Midbrain (tissue), 1 donor: Measurements from ENCODE around the gene TET1.
"Not testable (repeated sequence)": the region's sequence is repeated elsewhere in the genome, so short reads cannot be mapped to it uniquely, and the experiment has no call there.

Experiments
- DNase-seq: peaks from one replicate; lab custom pipeline; 2025; lab: John Stamatoyannopoulos, UW

The TET1 gene

GRCh38 chr10:68611227-68611626 lies 51.1 kb downstream of the TET1 start:
- no peak for DNase-seq

DNA sequence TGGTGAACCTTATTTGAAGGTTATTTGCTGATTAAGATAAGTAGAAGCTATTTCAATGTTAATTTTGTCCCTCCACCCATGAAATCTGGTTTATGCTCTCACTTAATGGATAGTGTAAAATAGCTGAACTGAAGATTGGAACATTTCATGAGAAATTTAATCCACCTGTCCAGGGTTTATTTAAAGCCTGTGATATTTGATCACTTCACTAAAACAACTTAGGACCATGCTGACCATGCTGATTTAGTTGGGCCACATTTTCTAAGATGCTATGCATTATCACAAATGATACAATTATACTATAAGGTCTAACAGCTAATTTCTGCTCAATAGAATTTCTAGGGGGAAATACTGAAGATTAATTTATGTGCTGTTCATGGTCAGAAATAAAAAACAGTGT lies 53.8 kb downstream of the TET1 start:
- DNase-seq, result not testable (repeated sequence)

- not testable (repeated sequence) for DNase-seq
Measured at GRCh38 chr10:68617691-68618090, 57.6 kb downstream of the TET1 start.

- no peak for DNase-seq
Measured at GRCh38 chr10:68618234-68618633, 58.1 kb downstream of the TET1 start.

- no peak for DNase-seq
Measured at GRCh38 chr10:68619595-68619994, 59.5 kb downstream of the TET1 start.

GRCh38 chr10:68625316-68625921 lies 65.3 kb downstream of the TET1 start:
- DNase-seq, result no peak

DNA sequence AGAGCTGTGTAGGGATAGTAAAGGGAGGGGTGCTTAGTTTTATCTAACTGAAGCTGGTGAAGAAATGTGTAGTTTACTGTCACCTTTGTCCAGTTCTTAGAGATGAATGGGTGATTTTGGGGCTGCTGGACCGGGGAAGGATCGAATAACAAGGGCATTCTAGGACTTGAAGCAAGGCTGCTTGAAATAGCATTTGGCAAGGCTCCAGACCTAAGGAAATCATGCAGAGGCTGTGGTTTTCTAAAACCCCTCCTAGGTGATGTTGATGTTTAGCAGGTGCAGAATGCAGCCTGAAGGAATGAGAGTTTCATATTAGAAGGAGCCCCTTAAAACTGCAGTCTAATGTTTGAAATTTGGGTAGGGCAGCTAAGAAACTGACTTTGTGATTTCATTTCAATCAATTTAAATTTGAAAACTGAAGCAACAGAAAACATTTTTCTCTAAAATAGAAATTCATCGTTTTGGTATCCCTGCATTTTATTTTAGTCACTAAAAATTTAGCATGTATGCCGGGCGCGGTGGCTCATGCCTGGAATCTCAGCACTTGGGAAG lies 68.5 kb downstream of the TET1 start:
- no peak for DNase-seq

DNA sequence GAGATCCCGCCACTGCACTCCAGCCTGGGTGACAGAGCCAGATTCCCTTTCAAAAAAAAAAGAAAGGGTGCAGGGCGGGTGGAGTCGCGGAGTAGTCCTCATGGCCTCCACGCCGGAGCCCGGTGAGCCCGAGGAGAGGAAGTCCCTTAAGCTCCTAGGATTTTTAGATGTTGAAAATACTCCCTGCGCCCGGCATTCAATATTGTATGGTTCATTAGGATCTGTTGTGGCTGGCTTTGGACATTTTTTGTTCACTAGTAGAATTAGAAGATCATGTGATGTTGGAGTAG lies 72.1 kb downstream of the TET1 start:
- not testable (repeated sequence) for DNase-seq

GRCh38 chr10:68633281-68633680 lies 73.1 kb downstream of the TET1 start:
- DNase-seq, result no peak

GRCh38 chr10:68633816-68634466 lies 73.8 kb downstream of the TET1 start:
- DNase-seq, result no peak

- no peak for DNase-seq
Measured at GRCh38 chr10:68636335-68636734, 76.2 kb downstream of the TET1 start.

- DNase-seq, result not testable (repeated sequence)
Measured at GRCh38 chr10:68643550-68643949, 83.4 kb downstream of the TET1 start.

DNA sequence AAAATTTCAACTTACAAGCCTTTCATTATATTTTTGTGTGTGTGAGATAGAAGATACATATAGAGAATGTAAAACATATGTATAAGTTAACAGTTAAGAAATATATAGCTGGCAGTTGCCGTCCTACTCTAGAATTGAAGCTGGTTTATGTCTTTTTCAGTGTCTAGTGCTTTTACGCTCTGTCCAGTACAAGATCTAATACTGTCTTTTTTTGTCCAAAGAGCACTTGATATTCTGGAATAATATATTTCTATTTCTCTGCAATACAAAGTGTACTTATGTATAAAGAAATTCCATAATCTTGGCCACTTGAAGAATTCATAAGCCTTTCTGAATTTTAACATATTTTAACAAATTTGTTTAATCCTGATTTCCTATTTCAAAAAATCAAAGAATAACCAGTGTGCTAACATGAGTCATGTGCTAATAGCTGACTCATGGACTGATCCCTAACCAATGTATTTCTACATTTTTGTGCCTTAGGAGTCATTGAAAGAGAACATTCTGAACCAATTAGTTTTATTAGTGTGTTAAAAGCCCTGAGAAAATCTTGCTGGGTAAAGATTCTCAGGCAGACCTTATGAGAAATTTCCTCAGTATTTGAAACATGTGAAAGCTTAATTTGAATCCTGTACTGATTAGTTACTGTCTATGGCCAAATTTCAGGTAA lies 87.7 kb downstream of the TET1 start:
- DNase-seq, result no peak

DNA sequence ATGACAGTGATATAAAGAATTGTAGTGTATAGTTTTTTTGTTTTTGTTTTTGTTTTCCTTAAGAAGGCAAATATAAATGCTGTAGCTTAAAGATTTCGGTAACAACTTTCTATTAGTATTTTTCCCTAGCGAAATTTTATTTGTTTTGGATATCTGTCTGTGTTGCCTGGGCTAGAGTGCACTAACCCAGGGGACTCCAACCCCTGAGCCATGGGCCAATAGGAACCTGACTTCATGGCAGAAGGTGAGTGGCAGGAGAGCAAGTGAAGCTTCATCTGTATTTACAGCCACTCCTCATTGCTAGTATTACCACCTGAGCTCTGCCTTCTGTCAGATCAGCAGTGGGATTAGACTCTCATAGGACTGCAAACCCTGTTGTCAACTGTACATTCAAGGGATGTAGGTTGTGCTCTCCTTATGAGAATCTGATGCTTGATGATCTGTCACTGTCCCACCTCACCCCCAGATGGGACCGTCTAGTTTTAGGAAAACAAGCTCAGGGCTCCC lies 95.5 kb downstream of the TET1 start:
- no peak for DNase-seq

- no peak for DNase-seq
Measured at GRCh38 chr10:68665841-68666240, 105.7 kb downstream of the TET1 start.

- DNase-seq, result no peak
Measured at GRCh38 chr10:68666280-68666760, 106.2 kb downstream of the TET1 start.

DNA sequence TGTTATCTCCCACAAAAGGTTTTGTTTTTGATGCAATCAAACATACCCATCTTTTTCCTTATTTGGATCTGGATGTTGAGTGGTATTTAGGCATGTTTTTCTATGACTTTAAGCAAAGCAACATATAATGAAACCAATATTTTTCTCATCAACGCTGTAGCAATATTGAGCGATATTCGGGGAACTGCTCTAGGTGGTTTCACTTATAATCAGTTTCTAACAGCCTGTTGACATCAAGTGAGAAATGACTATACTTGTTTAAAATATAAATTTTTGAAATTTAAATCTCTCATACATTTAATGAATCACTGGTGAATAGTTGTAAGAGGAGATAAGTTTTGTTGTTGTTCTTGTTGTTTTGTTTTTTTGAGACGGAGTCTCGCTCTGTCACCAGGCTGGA lies 108.1 kb downstream of the TET1 start:
- DNase-seq, result no peak

DNA sequence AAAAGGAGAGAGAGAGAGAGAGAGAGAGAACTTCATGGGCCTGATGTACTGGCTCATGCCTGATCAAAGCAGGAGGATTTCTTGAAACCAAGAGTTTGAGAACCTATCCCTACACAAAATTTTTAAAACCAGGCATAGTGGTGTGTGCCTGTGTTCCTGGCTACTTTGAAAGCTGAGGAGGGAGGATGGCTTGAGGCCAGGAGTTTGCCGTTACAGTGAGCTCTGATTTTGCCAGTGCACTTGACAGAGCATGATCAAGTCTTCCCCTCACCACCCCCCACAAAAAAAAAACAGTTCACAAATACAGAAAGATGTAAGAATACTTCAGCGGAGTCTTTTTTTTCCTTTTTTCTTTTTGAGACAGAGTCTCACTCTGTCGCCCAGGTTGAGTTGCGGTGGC lies 108.8 kb downstream of the TET1 start:
- no peak for DNase-seq

- no peak for DNase-seq
Measured at GRCh38 chr10:68684413-68684812, 124.3 kb downstream of the TET1 start.

GRCh38 chr10:68696018-68696417 lies 135.9 kb downstream of the TET1 start:
- DNase-seq, result no peak

- DNase-seq, result no peak
Measured at GRCh38 chr10:68697106-68697505, 137.0 kb downstream of the TET1 start.

GRCh38 chr10:68700197-68700596 lies 140.1 kb downstream of the TET1 start:
- no peak for DNase-seq

DNA sequence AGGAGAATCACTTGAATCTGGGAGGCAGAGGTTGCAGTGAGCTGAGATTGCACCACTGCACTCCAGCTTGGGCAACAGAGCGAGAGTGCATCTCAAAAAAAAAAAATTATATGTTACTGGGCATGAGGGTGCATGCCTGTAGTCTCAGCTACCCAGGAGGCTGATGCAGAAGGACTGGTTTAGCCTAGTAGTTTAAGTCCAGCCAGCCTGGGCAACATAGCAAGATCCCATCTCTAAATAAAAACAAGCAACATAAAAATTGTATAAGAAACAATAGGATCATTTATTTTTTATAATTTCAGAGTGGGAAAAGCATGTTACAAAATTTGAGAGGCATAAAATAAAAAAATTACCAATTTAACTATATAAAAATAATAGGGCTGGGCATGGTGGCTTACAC lies 145.4 kb downstream of the TET1 start:
- no peak for DNase-seq
